K562 (cell line): Measurements from ENCODE around the gene PKLR. TPM values are rescaled to one million over a fixed set of nuclear protein-coding genes. Genes with fewer than 3 reads are reported as not detected.

Experiments
- CAMTA2 ChIP-seq: fragments of 250-450 bp; sonication (Bioruptor Pico); conservative IDR thresholded peaks from 2 replicates; pipeline ENCODE4 v1.5.1; 2022
- CBFA2T2 ChIP-seq: fragments of 450-650 bp; conservative IDR thresholded peaks from 2 replicates; pipeline ENCODE4 v1.6.1; 2017; ENCODE audit warnings: mild to moderate bottlenecking
- ELF1 ChIP-seq: fragments of 200-800 bp; sonication (Bioruptor generic); IDR thresholded peaks from 2 replicates; pipeline ENCODE4 v1.6.1; 2016; ENCODE audit warnings: missing genetic modification characterization, missing compliant biosample characterization
- ESRRB ChIP-seq: fragments of 250-450 bp; sonication (Bioruptor Pico); IDR thresholded peaks from 2 replicates; pipeline ENCODE4 v1.5.0; 2020; ENCODE audit warnings: mild to moderate bottlenecking, moderate library complexity, borderline replicate concordance
- ETV1 ChIP-seq: fragments of 450-650 bp; conservative IDR thresholded peaks from 2 replicates; pipeline ENCODE4 v1.6.1; 2016; ENCODE audit warnings: missing genetic modification characterization, control low read depth, low read depth, missing compliant biosample characterization
- GABPB1 ChIP-seq: sonication (generic); formaldehyde crosslinking; IDR thresholded peaks from 2 replicates; pipeline ENCODE4 v1.8.0; 2022; ENCODE audit warnings: mild to moderate bottlenecking, missing genetic modification reagents
- GTF2A2 ChIP-seq: IDR thresholded peaks from 2 replicates; pipeline ENCODE4 v1.6.1; 2016; ENCODE audit warnings: mild to moderate bottlenecking, missing genetic modification characterization, missing compliant biosample characterization
- HDAC3 ChIP-seq: fragments of 450-650 bp; IDR thresholded peaks from 2 replicates; pipeline ENCODE4 v1.6.1; 2018; ENCODE audit warnings: borderline replicate concordance, mild to moderate bottlenecking, moderate library complexity; ENCODE audit not compliant: partially characterized antibody
- MEIS2 ChIP-seq: fragments of 450-650 bp; IDR thresholded peaks from 2 replicates; pipeline ENCODE4 v1.6.1; 2014; ENCODE audit warnings: mild to moderate bottlenecking; ENCODE audit not compliant: partially characterized antibody
- MTA2 ChIP-seq: fragments of 450-650 bp; IDR thresholded peaks from 2 replicates; pipeline ENCODE4 v1.6.1; 2016; ENCODE audit warnings: low read depth
- MTF1 ChIP-seq: fragments of 250-450 bp; sonication (Bioruptor Pico); IDR thresholded peaks from 2 replicates; pipeline ENCODE4 v1.9.0; 2021; ENCODE audit warnings: moderate library complexity, mild to moderate bottlenecking, inconsistent platforms, borderline replicate concordance
- MYBL2 ChIP-seq, 2 experiments: fragments of 450-650 bp in 1 of 2; sonication (generic) in 1 of 2; formaldehyde crosslinking in 1 of 2; IDR thresholded peaks; 2 replicates each; pipeline versions ENCODE4 v1.6.1 to v1.8.1; 2017 to 2022; ENCODE audit warnings: borderline replicate concordance in 1 of 2, inconsistent platforms in 1 of 2, low read depth in 1 of 2, mild to moderate bottlenecking in 1 of 2, missing genetic modification reagents in 1 of 2, moderate library complexity in 1 of 2
- PCBP2 ChIP-seq: fragments of 200-400 bp; formaldehyde crosslinking; IDR thresholded peaks from 2 replicates; pipeline ENCODE4 v1.6.1; 2018; ENCODE audit warnings: low read length, low read depth, mild to moderate bottlenecking, moderate library complexity; ENCODE audit not compliant: poor library complexity, severe bottlenecking
- ZC3H11A ChIP-seq: IDR thresholded peaks from 2 replicates; pipeline ENCODE4 v1.6.1; 2012; ENCODE audit warnings: low read depth, low read length, improper control_type of control experiment
- ZNF146 ChIP-seq: IDR thresholded peaks from one replicate; pipeline ENCODE4 v1.6.1; 2018; ENCODE audit warnings: missing compliant biosample characterization; ENCODE audit not compliant: unreplicated experiment
- ZNF175 ChIP-seq: fragments of 200-800 bp; sonication (Bioruptor generic); IDR thresholded peaks from 2 replicates; pipeline ENCODE4 v1.6.1; 2016; ENCODE audit warnings: low read depth, mild to moderate bottlenecking, missing genetic modification characterization, missing compliant biosample characterization
- ZNF212 ChIP-seq: fragments of 450-650 bp; formaldehyde crosslinking; IDR thresholded peaks from 2 replicates; pipeline ENCODE4 v1.4.0; 2020; ENCODE audit warnings: mild to moderate bottlenecking
- ZNF3 ChIP-seq: fragments of 250-450 bp; sonication (Bioruptor Pico); IDR thresholded peaks from 2 replicates; pipeline ENCODE4 v1.5.0; 2021; ENCODE audit warnings: mild to moderate bottlenecking, moderate library complexity
- polyA plus RNA-seq, 8 experiments: library from polyadenylated mRNA; depleted of rRNA in 4 of 8; stranded (reverse) in 5 of 8; unstranded in 3 of 8; fragments of >200 nt; fragmentation: Nextera tagmentation in 2 of 8; fragmentation: Illumina TruSeq in 1 of 8; extraction: Ambion mirVana in 2 of 8; extraction: Trizol in 1 of 8; gene quantifications; 2 replicates each; pipeline versions ENCODE4 v1.2.1 to v1.2.3, GENCODE V29; 2011 to 2014; ENCODE audit warnings: inconsistent platforms in 1 of 8, missing spikeins in 1 of 8
- total RNA-seq, 7 experiments: library from RNA; depleted of rRNA in 6 of 7; stranded (reverse); fragments of >200 nt in 6 of 7; fragmentation: Illumina TruSeq in 2 of 7; extraction: Trizol in 2 of 7; gene quantifications; 2 replicates each; pipeline versions ENCODE4 v1.2.1 to v1.2.3, GENCODE V29; 2011 to 2021; ENCODE audit warnings: low replicate concordance in 1 of 7
- TF ChIP-seq, protein P1 (sequence below): sonication (generic); formaldehyde crosslinking; IDR thresholded peaks from 2 replicates; pipeline ENCODE4 v1.8.0; 2023; ENCODE audit warnings: missing genetic modification reagents, mild to moderate bottlenecking, borderline replicate concordance
- TF ChIP-seq, protein P2 (sequence below): fragments of 250-450 bp; sonication (Bioruptor Pico); IDR thresholded peaks from 2 replicates; pipeline ENCODE4 v1.5.0; 2021
- TF ChIP-seq, protein P3 (sequence below): fragments of 250-450 bp; sonication (Bioruptor Pico); IDR thresholded peaks from 2 replicates; pipeline ENCODE4 v1.8.0; 2022; ENCODE audit warnings: moderate library complexity, mild to moderate bottlenecking, inconsistent platforms

The PKLR gene
- total and polyA plus RNA-seq, 9 of the 15 experiments (the other 6 are each of a cell fraction or from before 2014, with no cell fraction given), result 10.7 to 78.4 (median 38.2) TPM

DNA sequence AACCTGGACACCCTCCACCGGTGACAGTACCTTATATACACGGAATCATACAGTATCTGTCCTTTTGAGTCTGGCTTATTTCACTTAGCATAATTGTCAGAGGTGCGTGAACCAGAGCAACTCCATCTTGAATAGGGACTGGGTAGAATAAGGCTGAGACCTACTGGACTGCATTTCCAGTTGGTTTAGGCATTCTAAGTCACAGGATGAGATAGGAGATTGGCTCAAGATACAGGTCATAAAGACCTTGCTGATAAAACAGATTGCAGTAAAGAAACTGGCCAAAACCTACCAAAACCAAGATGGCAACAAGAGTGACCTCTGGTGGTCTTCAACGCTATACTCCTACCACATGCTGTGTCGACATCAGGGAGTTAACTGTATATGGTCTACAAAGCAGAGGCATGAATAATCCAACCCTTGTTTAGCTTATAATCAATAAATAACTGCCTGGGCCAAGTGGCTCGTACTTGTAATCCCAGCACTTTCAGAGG, 6.1 kb upstream of the PKLR start (continued):
- TF ChIP-seq, protein P1, sequence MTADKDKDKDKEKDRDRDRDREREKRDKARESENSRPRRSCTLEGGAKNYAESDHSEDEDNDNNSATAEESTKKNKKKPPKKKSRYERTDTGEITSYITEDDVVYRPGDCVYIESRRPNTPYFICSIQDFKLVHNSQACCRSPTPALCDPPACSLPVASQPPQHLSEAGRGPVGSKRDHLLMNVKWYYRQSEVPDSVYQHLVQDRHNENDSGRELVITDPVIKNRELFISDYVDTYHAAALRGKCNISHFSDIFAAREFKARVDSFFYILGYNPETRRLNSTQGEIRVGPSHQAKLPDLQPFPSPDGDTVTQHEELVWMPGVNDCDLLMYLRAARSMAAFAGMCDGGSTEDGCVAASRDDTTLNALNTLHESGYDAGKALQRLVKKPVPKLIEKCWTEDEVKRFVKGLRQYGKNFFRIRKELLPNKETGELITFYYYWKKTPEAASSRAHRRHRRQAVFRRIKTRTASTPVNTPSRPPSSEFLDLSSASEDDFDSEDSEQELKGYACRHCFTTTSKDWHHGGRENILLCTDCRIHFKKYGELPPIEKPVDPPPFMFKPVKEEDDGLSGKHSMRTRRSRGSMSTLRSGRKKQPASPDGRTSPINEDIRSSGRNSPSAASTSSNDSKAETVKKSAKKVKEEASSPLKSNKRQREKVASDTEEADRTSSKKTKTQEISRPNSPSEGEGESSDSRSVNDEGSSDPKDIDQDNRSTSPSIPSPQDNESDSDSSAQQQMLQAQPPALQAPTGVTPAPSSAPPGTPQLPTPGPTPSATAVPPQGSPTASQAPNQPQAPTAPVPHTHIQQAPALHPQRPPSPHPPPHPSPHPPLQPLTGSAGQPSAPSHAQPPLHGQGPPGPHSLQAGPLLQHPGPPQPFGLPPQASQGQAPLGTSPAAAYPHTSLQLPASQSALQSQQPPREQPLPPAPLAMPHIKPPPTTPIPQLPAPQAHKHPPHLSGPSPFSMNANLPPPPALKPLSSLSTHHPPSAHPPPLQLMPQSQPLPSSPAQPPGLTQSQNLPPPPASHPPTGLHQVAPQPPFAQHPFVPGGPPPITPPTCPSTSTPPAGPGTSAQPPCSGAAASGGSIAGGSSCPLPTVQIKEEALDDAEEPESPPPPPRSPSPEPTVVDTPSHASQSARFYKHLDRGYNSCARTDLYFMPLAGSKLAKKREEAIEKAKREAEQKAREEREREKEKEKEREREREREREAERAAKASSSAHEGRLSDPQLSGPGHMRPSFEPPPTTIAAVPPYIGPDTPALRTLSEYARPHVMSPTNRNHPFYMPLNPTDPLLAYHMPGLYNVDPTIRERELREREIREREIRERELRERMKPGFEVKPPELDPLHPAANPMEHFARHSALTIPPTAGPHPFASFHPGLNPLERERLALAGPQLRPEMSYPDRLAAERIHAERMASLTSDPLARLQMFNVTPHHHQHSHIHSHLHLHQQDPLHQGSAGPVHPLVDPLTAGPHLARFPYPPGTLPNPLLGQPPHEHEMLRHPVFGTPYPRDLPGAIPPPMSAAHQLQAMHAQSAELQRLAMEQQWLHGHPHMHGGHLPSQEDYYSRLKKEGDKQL (CRISPR knock-in tag), result no peak
- TF ChIP-seq ZNF212 (CRISPR knock-in tag) (no peak), MTA2 (no peak), HDAC3 (no peak), GTF2A2 (peak; percentile 89), MTF1 (peak; percentile 86; the same call in 1 of the 2 replicates), ZNF175 (CRISPR knock-in tag) (peak; percentile 96), ELF1 (tag) (no peak), ZC3H11A (no peak), ZNF146 (no peak), MYBL2 (IDR thresholded peaks at IDR 0.05; ENCODE audit: low read depth) (no peak), MYBL2 (CRISPR knock-in tag; IDR thresholded peaks at IDR 0.05; ENCODE audit: borderline replicate concordance) (no peak), MEIS2 (no peak), ESRRB (no peak), CBFA2T2 (no peak), GABPB1 (CRISPR knock-in tag) (no peak), ZNF3 (CRISPR knock-in tag) (no peak), ETV1 (tag) (peak; percentile 82), CAMTA2 (no peak), PCBP2 (no peak)
- TF ChIP-seq, protein P2, sequence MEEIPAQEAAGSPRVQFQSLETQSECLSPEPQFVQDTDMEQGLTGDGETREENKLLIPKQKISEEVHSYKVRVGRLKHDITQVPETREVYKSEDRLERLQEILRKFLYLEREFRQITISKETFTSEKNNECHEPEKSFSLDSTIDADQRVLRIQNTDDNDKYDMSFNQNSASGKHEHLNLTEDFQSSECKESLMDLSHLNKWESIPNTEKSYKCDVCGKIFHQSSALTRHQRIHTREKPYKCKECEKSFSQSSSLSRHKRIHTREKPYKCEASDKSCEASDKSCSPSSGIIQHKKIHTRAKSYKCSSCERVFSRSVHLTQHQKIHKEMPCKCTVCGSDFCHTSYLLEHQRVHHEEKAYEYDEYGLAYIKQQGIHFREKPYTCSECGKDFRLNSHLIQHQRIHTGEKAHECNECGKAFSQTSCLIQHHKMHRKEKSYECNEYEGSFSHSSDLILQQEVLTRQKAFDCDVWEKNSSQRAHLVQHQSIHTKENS, result no peak
- TF ChIP-seq, protein P3, sequence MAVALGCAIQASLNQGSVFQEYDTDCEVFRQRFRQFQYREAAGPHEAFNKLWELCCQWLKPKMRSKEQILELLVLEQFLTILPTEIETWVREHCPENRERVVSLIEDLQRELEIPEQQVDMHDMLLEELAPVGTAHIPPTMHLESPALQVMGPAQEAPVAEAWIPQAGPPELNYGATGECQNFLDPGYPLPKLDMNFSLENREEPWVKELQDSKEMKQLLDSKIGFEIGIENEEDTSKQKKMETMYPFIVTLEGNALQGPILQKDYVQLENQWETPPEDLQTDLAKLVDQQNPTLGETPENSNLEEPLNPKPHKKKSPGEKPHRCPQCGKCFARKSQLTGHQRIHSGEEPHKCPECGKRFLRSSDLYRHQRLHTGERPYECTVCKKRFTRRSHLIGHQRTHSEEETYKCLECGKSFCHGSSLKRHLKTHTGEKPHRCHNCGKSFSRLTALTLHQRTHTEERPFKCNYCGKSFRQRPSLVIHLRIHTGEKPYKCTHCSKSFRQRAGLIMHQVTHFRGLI (CRISPR knock-in tag), result peak; percentile 98
